CD1c-positive myeloid dendritic cell (primary cell): Measurements from ENCODE around the gene SYCP3.

Source experiments
- DNase-seq: peaks from one replicate; pipeline ENCODE4 v3.0.0-alpha.2; 2016; ENCODE audit errors: extremely low spot score

Gene SYCP3

DNA sequence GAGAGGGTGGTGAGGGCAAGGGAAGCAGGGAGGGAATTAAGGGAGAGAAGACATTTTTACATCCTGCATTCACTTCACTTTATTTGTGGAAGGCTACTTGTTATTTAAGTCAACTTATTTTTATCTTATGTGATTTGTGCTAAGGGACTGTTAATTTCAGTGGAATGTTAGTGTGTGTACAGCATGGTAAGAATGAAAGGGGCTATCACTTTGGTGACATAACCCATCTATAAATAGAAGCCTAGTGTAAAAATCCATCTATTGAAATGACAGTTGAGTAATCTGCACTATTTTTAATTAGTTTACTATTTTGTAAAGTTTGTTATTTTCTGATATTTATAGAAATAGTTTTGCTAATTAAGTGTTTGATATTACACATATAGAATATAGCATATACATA lies 58.6 kb downstream of the SYCP3 start:
- no peak for DNase-seq

DNA sequence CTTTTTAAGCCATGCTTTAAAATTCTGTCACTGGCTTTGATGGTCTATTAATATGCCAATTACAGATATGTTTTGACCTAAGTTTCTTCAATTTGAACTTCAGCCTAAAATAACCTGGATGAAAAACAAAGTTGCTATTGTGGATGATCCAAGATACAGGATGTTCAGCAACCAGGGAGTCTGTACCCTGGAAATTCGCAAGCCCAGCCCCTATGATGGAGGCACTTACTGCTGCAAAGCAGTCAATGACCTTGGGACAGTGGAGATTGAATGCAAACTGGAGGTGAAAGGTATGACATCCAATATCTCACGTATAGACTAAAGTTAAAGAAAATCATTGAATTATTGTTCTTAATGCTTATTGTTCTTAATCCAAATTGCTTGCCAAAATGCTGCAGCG lies 59.0 kb downstream of the SYCP3 start:
- no peak for DNase-seq
